B cell (primary cell): Measurements from ENCODE around the gene CDO1. TPM values are rescaled to one million over a fixed set of nuclear protein-coding genes. Genes with fewer than 3 reads are reported as not detected.

ENCODE experiments used
- ATAC-seq: fragments of 200-7000 bp; cut with Tn5 transposase; one replicate; pipeline ENCODE4 v1.10.0; 2021; ENCODE audit warnings: low read depth, mild to moderate bottlenecking, moderate number of reproducible peaks, moderate library complexity
- CTCF ChIA-PET: fragments of 350-600 bp; sonication (Branson Sonifier 250); formaldehyde crosslinking; loops from one replicate; lab custom pipeline; 2021; ENCODE audit warnings: antibody characterized with exemption, inconsistent platforms; lab: Charles Lee
- POLR2A ChIA-PET: fragments of 350-600 bp; sonication (Branson Sonifier 250); formaldehyde crosslinking; loops from one replicate; lab custom pipeline; 2021; ENCODE audit warnings: antibody characterized with exemption; lab: Charles Lee
- DNase-seq: peaks from one replicate; pipeline ENCODE4 v3.0.0; 2013
- H2AFZ ChIP-seq: 2 replicates; pipeline ENCODE4 v1.6.1; 2012; ENCODE audit warnings: mild to moderate bottlenecking, low read depth, low read length; ENCODE audit not compliant: insufficient read depth, poor library complexity, severe bottlenecking
- H3K27ac ChIP-seq, 2 donors: 1 replicate in 1 of 2; 2 replicates in 1 of 2; pipeline ENCODE4 v1.5.1; 2012 to 2013; ENCODE audit warnings: low read length in 2 of 2, mild to moderate bottlenecking in 2 of 2, moderate library complexity in 1 of 2
- H3K27me3 ChIP-seq, 4 experiments: fragments of 200-600 bp in 1 of 4; sonication (generic) in 1 of 4; replicated peaks in 1 of 4; 1 replicate in 2 of 4; 2 replicates in 2 of 4; pipeline versions ENCODE4 v1.6.1 to v1.7.0; 2013 to 2016; ENCODE audit warnings: low read length in 3 of 4, mild to moderate bottlenecking in 2 of 4, mixed read lengths in 1 of 4, moderate library complexity in 1 of 4; ENCODE audit not compliant: insufficient read depth in 4 of 4, control insufficient read depth in 3 of 4; ENCODE audit errors: control extremely low read depth in 1 of 4
- H3K36me3 ChIP-seq, 2 experiments: replicated peaks in 1 of 2; 1 replicate in 1 of 2; 2 replicates in 1 of 2; pipeline versions ENCODE4 v1.6.1 to v1.7.1; 2013; ENCODE audit warnings: low read length in 1 of 2; ENCODE audit not compliant: insufficient read depth in 2 of 2, control insufficient read depth in 1 of 2; ENCODE audit errors: control extremely low read depth in 1 of 2, extremely low read depth in 1 of 2
- H3K4me1 ChIP-seq, 2 donors: fragments of 200-600 bp in 1 of 2; sonication (generic) in 1 of 2; 1 replicate in 1 of 2; 2 replicates in 1 of 2; pipeline versions ENCODE4 v1.5.1 to v1.6.1; 2013 to 2017; ENCODE audit warnings: low read length in 2 of 2; ENCODE audit not compliant: control insufficient read depth in 2 of 2, insufficient read depth in 2 of 2
- H3K4me2 ChIP-seq: replicated peaks from 2 replicates; pipeline ENCODE3; 2012; ENCODE audit warnings: mild to moderate bottlenecking, low read depth, low read length; ENCODE audit not compliant: poor library complexity, severe bottlenecking
- H3K4me3 ChIP-seq, 5 experiments: fragments of 200-600 bp in 1 of 5; sonication (generic) in 1 of 5; 1 replicate in 3 of 5; 2 replicates in 2 of 5; pipeline versions ENCODE4 v1.5.1 to v1.7.0; 2011 to 2016; ENCODE audit warnings: low read length in 4 of 5, mild to moderate bottlenecking in 4 of 5, low read depth in 2 of 5, control low read depth in 1 of 5, moderate library complexity in 1 of 5; ENCODE audit not compliant: insufficient read depth in 1 of 5; ENCODE audit errors: control extremely low read depth in 1 of 5, extremely low read depth in 1 of 5
- H3K79me2 ChIP-seq: fragments of 200-600 bp; sonication (generic); one replicate; pipeline ENCODE4 v1.6.0; 2016; ENCODE audit warnings: low read length; ENCODE audit not compliant: control insufficient read depth, insufficient read depth
- H3K9ac ChIP-seq: fragments of 200-600 bp; sonication (generic); 2 replicates; pipeline ENCODE4 v1.6.1; 2017; ENCODE audit warnings: mild to moderate bottlenecking, low read length, moderate library complexity
- H3K9me3 ChIP-seq, 3 donors: one replicate each; pipeline versions ENCODE4 v1.6.1 to v1.7.1; 2013; ENCODE audit warnings: low read length in 2 of 3; ENCODE audit not compliant: control insufficient read depth in 2 of 3, insufficient read depth in 1 of 3; ENCODE audit errors: control extremely low read depth in 1 of 3
- H4K20me1 ChIP-seq: 2 replicates; pipeline ENCODE4 v1.6.0; 2012; ENCODE audit warnings: mild to moderate bottlenecking, low read length; ENCODE audit not compliant: insufficient read depth, control insufficient read depth, poor library complexity, severe bottlenecking
- H3K27ac Mint-ChIP-seq: one replicate; pipeline ENCODE4 v1.8.0; 2021; ENCODE audit warnings: mixed read lengths
- H3K27me3 Mint-ChIP-seq: one replicate; pipeline ENCODE4 v1.8.0; 2021; ENCODE audit warnings: mixed read lengths
- H3K4me1 Mint-ChIP-seq: one replicate; pipeline ENCODE4 v1.8.0; 2021; ENCODE audit warnings: mixed read lengths
- H3K4me3 Mint-ChIP-seq: one replicate; pipeline ENCODE4 v1.8.0; 2021; ENCODE audit warnings: mixed read lengths
- H3K9me3 Mint-ChIP-seq: one replicate; pipeline ENCODE4 v1.8.0; 2022; ENCODE audit warnings: mixed read lengths; ENCODE audit not compliant: insufficient read depth
- CTCF ChIP-seq: fragments of 200-600 bp; IDR thresholded peaks from one replicate; pipeline ENCODE4 v1.8.0; 2022; ENCODE audit warnings: antibody characterized with exemption, mild to moderate bottlenecking
- EZH2 ChIP-seq: IDR thresholded peaks from 2 replicates; pipeline ENCODE4 v1.6.1; 2012; ENCODE audit warnings: borderline replicate concordance, low read depth, mild to moderate bottlenecking, moderate library complexity, low read length; ENCODE audit not compliant: insufficient read depth, poor library complexity, severe bottlenecking
- WGBS: methylation state at CpG from one replicate; pipeline ENCODE4 v1.1.5; 2013; ENCODE audit warnings: missing lambda C conversion rate; ENCODE audit not compliant: insufficient coverage; 5-methylcytosine and 5-hydroxymethylcytosine counted together
- intact Hi-C: fragments of 100-400 bp; cut with micrococcal nuclease; formaldehyde crosslinking; loops from one replicate; pipeline ENCODE4 v1.10.0; 2022
- polyA plus RNA-seq: library from polyadenylated mRNA; depleted of rRNA; stranded (reverse); fragments of >200 nt; gene quantifications from 2 replicates; pipeline ENCODE4 v1.2.3, GENCODE V29; 2012
- total RNA-seq, 2 donors: library from RNA; stranded (reverse); fragments of 120-200 nt in 1 of 2; gene quantifications; 1 replicate in 1 of 2; 2 replicates in 1 of 2; pipeline versions ENCODE4 v1.2.3 to v1.2.4, GENCODE V29; 2013 to 2022

Gene CDO1
- total and polyA plus RNA-seq, 2 donors (not counting 1 experiment from before 2014, with no cell fraction given) = not detected

- H3K27ac Mint-ChIP-seq = no peak overlapping the region
- peaks cover 21% of the 10 kb centered on the region for H3K4me1 Mint-ChIP-seq
- no peak overlapping the region for H3K4me2 ChIP-seq
- no peak overlapping the region for H3K4me3 Mint-ChIP-seq
- WGBS = no CpG with 5 or more reads among the region's 1 CpG
- intact Hi-C loops = no loop called here
- H3K27me3 ChIP-seq = no peaks in the 10 kb centered on the region
- TF ChIP-seq EZH2 (no peak), CTCF (no peak)
- H3K4me3 ChIP-seq = no peak overlapping the region
- no peak overlapping the region for H3K27ac ChIP-seq
- H2AFZ ChIP-seq = no peak overlapping the region
- H3K9ac ChIP-seq = no peak overlapping the region
- peaks cover 4% of the 10 kb centered on the region for H3K9me3 Mint-ChIP-seq
- no peaks in the 10 kb centered on the region for H3K27me3 Mint-ChIP-seq
- no peaks in the 10 kb centered on the region for H3K36me3 ChIP-seq
- peaks cover 0 to 6% (median 0%) of the 10 kb centered on the region in 3 donors for H3K9me3 ChIP-seq
- ChIA-PET CTCF (no interaction called here), POLR2A (no interaction called here)
- H4K20me1 ChIP-seq = peaks cover 11% of the 10 kb centered on the region
- ATAC-seq (no peak), DNase-seq (no peak)
- peaks cover 90% of the 10 kb centered on the region for H3K79me2 ChIP-seq
- H3K4me1 ChIP-seq = no peaks in the 10 kb centered on the region
Observed at GRCh38 chr5:115857057-115857479, 40.6 kb upstream of the CDO1 start.

- no peak overlapping the region for H3K4me2 ChIP-seq
- no peak overlapping the region for H3K27ac ChIP-seq
- no CpG with 5 or more reads among the region's 1 CpG for WGBS
- peaks cover 0 to 6% (median 0%) of the 10 kb centered on the region in 3 donors for H3K9me3 ChIP-seq
- ATAC-seq = no peak
- H2AFZ ChIP-seq = no peak overlapping the region
- CTCF ChIA-PET = interaction anchor here (1.1 kb wide), 1 partner anchor 10 kb away, joined by 3 read pairs; no protein-coding TSS in a partner anchor
- no peak overlapping the region for H3K9ac ChIP-seq
- Mint-ChIP-seq H3K4me3 (no peak overlapping the region), H3K9me3 (peaks cover 4% of the 10 kb centered on the region), H3K27me3 (no peaks in the 10 kb centered on the region), H3K27ac (no peak overlapping the region), H3K4me1 (peaks cover 20% of the 10 kb centered on the region)
- H3K4me3 ChIP-seq = no peak overlapping the region
- H3K36me3 ChIP-seq = no peaks in the 10 kb centered on the region
- intact Hi-C loops = no loop called here
- no peaks in the 10 kb centered on the region for H3K4me1 ChIP-seq
- no peak for TF ChIP-seq CTCF
- TF ChIP-seq EZH2 = no peak
- H4K20me1 ChIP-seq = peaks cover 11% of the 10 kb centered on the region
- no peak for DNase-seq
- no peaks in the 10 kb centered on the region for H3K27me3 ChIP-seq
- peaks cover 91% of the 10 kb centered on the region for H3K79me2 ChIP-seq
- POLR2A ChIA-PET = no interaction called here
Observed at GRCh38 chr5:115855959-115856358, 39.5 kb upstream of the CDO1 start.
